Natural killer cell (primary cell): Measurements from ENCODE around the gene MYO1D. TPM values are rescaled to one million over a fixed set of nuclear protein-coding genes. Genes with fewer than 3 reads are reported as not detected.

ENCODE experiments used
- ATAC-seq, 3 donors: fragments of 150-1000 bp in 2 of 3; fragments of 200-7000 bp in 1 of 3; cut with Tn5 transposase; 1 replicate in 1 of 3; 2 replicates in 2 of 3; pipeline ENCODE4 v1.10.0; 2021; ENCODE audit warnings: mild to moderate bottlenecking in 2 of 3, moderate library complexity in 2 of 3
- DNase-seq, 2 donors: peaks; one replicate each; pipeline versions ENCODE4 v3.0.0 to v3.0.0-alpha.2; 2013 to 2021; ENCODE audit warnings: mixed read lengths in 1 of 2
- H3K27ac ChIP-seq: one replicate; pipeline ENCODE4 v1.5.1; 2013; ENCODE audit warnings: mild to moderate bottlenecking, low read length
- H3K27me3 ChIP-seq: one replicate; pipeline ENCODE4 v1.6.1; 2013; ENCODE audit warnings: low read length; ENCODE audit not compliant: control insufficient read depth, insufficient read depth
- H3K36me3 ChIP-seq: one replicate; pipeline ENCODE4 v1.6.1; 2013; ENCODE audit warnings: low read length; ENCODE audit not compliant: control insufficient read depth, insufficient read depth
- H3K4me1 ChIP-seq: one replicate; pipeline ENCODE4 v1.6.1; 2013; ENCODE audit warnings: low read length; ENCODE audit not compliant: control insufficient read depth, insufficient read depth
- H3K4me3 ChIP-seq: one replicate; pipeline ENCODE4 v1.5.1; 2013; ENCODE audit warnings: low read length
- H3K9me3 ChIP-seq: one replicate; pipeline ENCODE4 v1.6.1; 2013; ENCODE audit warnings: low read length; ENCODE audit not compliant: control insufficient read depth, insufficient read depth
- H3K27ac Mint-ChIP-seq, 2 donors: one replicate each; pipeline ENCODE4 v1.8.0; 2022; ENCODE audit warnings: mild to moderate bottlenecking in 2 of 2, mixed read lengths in 2 of 2, moderate library complexity in 1 of 2
- H3K27me3 Mint-ChIP-seq, 2 donors: one replicate each; pipeline ENCODE4 v1.8.0; 2022; ENCODE audit warnings: low read depth in 2 of 2, mixed read lengths in 2 of 2
- H3K36me3 Mint-ChIP-seq: one replicate; pipeline ENCODE4 v1.8.0; 2022; ENCODE audit warnings: mixed read lengths
- H3K4me1 Mint-ChIP-seq, 2 donors: one replicate each; pipeline ENCODE4 v1.8.0; 2022; ENCODE audit warnings: mixed read lengths in 2 of 2
- H3K4me3 Mint-ChIP-seq: one replicate; pipeline ENCODE4 v1.8.0; 2022; ENCODE audit warnings: mild to moderate bottlenecking, moderate library complexity, mixed read lengths
- H3K9me3 Mint-ChIP-seq, 2 donors: one replicate each; pipeline ENCODE4 v1.8.0; 2022; ENCODE audit warnings: mixed read lengths in 2 of 2
- WGBS: methylation state at CpG from one replicate; pipeline ENCODE4 v1.1.7; 2013; ENCODE audit warnings: missing lambda C conversion rate; ENCODE audit not compliant: insufficient coverage; 5-methylcytosine and 5-hydroxymethylcytosine counted together
- intact Hi-C: fragments of 100-400 bp; cut with micrococcal nuclease; formaldehyde crosslinking; loops from one replicate; pipeline ENCODE4 v1.14.2; 2022
- total RNA-seq, 4 donors: library from RNA; stranded (reverse); fragments of 120-200 nt in 1 of 4; gene quantifications; one replicate each; pipeline versions ENCODE4 v1.2.3 to v1.2.4, GENCODE V29; 2013 to 2022
- TF ChIP-seq, protein P1 (sequence below): fragments of 200-600 bp; IDR thresholded peaks from one replicate; pipeline ENCODE4 v1.8.0; 2022; ENCODE audit warnings: antibody characterized with exemption

MYO1D gene
- total RNA-seq, 3 donors from 2014 or later (not counting 1 experiment from before 2014, with no cell fraction given): 6.8 to 20.2 (median 10.5) TPM

DNA sequence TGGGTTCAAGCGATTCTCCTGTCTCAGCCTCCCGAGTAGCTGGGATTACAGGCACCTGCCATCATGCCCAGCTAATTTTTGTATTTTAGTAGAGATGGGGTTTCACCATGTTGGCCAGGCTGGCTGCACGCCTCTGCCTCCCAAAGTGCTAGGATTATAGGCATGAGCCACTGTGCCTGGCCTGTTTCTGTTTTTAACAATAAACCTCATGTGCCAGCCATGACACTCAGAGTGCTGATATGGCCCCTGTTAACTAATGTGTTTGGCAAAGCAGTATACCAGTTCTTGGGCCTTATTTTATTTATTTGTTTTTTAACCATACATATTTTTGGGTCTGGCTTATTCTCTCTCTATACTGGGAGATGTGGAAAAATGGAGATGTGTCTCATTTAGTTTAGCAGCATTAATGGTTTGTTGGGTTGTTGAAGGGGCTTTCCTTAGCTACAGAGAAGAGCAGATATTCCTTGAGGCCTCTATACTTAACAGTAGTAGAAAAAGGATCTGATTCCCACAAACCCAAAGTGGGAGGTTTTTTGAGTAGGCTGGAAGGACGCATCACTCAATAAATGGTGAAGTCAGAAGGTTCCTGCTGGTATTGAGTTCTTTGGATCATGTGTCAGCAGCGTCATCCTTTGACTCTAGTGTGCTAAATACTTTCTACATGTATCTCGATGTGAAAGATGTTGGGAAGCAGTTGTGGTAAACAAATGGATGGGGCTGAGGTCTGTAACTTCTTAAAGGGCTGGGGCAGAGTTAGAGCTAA, 406.3 kb downstream of the MYO1D start:
- Histone ChIP-seq H3K27me3 (no peaks in the 10 kb centered on the region), H3K27ac (no peak overlapping the region), H3K4me1 (no peaks in the 10 kb centered on the region), H3K4me3 (no peak overlapping the region), H3K9me3 (no peaks in the 10 kb centered on the region), H3K36me3 (peaks cover 67% of the 10 kb centered on the region)
- WGBS: 96% methylated on average over 6 of the region's 6 CpGs
- Mint-ChIP-seq H3K27ac (no peak overlapping the region), H3K4me3 (no peak overlapping the region), H3K36me3 (peaks cover 36% of the 10 kb centered on the region), H3K4me1 (peaks cover 0 to 12% of the 10 kb centered on the region in 2 donors), H3K9me3 (no peaks in the 10 kb centered on the region), H3K27me3 (no peaks in the 10 kb centered on the region)
- no peak for DNase-seq
- no peak for ATAC-seq
- intact Hi-C loops: no loop called here
- TF ChIP-seq, protein P1, sequence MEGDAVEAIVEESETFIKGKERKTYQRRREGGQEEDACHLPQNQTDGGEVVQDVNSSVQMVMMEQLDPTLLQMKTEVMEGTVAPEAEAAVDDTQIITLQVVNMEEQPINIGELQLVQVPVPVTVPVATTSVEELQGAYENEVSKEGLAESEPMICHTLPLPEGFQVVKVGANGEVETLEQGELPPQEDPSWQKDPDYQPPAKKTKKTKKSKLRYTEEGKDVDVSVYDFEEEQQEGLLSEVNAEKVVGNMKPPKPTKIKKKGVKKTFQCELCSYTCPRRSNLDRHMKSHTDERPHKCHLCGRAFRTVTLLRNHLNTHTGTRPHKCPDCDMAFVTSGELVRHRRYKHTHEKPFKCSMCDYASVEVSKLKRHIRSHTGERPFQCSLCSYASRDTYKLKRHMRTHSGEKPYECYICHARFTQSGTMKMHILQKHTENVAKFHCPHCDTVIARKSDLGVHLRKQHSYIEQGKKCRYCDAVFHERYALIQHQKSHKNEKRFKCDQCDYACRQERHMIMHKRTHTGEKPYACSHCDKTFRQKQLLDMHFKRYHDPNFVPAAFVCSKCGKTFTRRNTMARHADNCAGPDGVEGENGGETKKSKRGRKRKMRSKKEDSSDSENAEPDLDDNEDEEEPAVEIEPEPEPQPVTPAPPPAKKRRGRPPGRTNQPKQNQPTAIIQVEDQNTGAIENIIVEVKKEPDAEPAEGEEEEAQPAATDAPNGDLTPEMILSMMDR: no peak

DNA sequence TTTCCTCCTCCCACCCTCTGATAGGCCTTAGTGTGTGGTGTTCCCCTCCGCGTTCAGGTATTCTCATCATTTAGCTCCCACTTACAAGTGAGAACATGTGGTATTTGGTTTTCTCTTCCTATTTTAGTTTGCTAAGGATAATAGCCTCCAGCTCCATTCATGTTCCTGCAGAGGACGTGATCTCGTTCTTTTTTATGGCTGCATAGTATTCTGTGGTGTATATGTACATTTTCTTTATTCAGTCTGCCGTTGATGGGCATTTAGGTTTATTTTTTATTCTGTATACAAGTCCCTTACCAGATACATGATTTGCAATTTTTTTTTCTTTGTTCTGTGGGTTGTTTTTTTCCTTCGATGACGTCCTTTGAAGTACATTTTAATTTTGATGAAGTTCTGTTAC, 409.0 kb downstream of the MYO1D start:
- no peak overlapping the region for H3K4me3 ChIP-seq
- no peak overlapping the region for H3K27ac Mint-ChIP-seq
- peaks cover 0 to 9% of the 10 kb centered on the region in 2 donors for H3K4me1 Mint-ChIP-seq
- H3K27me3 Mint-ChIP-seq: no peaks in the 10 kb centered on the region
- peaks cover 63% of the 10 kb centered on the region for H3K36me3 ChIP-seq
- H3K9me3 Mint-ChIP-seq: no peaks in the 10 kb centered on the region
- no peaks in the 10 kb centered on the region for H3K9me3 ChIP-seq
- WGBS: 92% methylated on average over 2 of the region's 7 CpGs
- DNase-seq (no peak), ATAC-seq (no peak)
- TF ChIP-seq, protein P1: no peak
- H3K4me3 Mint-ChIP-seq: no peak overlapping the region
- no peaks in the 10 kb centered on the region for H3K4me1 ChIP-seq
- intact Hi-C loops: no loop called here
- no peak overlapping the region for H3K27ac ChIP-seq
- no peaks in the 10 kb centered on the region for H3K27me3 ChIP-seq
- H3K36me3 Mint-ChIP-seq: peaks cover 16% of the 10 kb centered on the region

DNA sequence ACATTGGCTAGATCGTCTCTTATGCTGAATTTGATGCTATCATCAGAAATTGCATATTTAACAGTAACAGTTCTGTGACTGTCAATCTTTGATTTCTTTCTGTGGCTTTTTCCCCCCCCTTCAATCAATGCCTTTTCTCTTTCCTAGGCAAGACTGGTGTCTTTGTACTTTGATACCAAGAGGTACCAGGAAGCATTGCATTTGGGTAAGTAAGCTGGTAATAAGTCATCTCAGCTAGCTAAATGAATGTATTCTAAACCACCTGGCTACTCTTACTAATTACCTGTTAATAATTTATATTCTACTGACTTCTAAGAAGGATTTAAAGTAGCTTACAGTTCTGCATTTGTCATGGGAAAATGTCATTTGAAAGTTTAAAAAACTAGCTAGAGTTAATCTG, 412.6 kb downstream of the MYO1D start:
- Histone ChIP-seq H3K4me1 (no peaks in the 10 kb centered on the region), H3K36me3 (peaks cover 55% of the 10 kb centered on the region), H3K27me3 (no peaks in the 10 kb centered on the region), H3K4me3 (no peak overlapping the region), H3K9me3 (no peaks in the 10 kb centered on the region), H3K27ac (no peak overlapping the region)
- DNase-seq (no peak), ATAC-seq (no peak)
- H3K27me3 Mint-ChIP-seq: no peaks in the 10 kb centered on the region
- TF ChIP-seq, protein P1: no peak
- no peak overlapping the region for H3K27ac Mint-ChIP-seq
- no peaks in the 10 kb centered on the region for H3K9me3 Mint-ChIP-seq
- peaks cover 11 to 21% of the 10 kb centered on the region in 2 donors for H3K4me1 Mint-ChIP-seq
- intact Hi-C loops: no loop called here
- peaks cover 16% of the 10 kb centered on the region for H3K36me3 Mint-ChIP-seq
- 92% methylated on average over 1 of the region's 1 CpG for WGBS
- H3K4me3 Mint-ChIP-seq: no peak overlapping the region
